T-cell (primary cell): ENCODE measurements around the gene UBE2G1. TPM values are rescaled to one million over a fixed set of nuclear protein-coding genes. Genes with fewer than 3 reads are reported as not detected.

Experiments used
- ATAC-seq, 4 experiments: fragments of 200-7000 bp in 3 of 4; fragments of 150-1000 bp in 1 of 4; cut with Tn5 transposase; replicated peaks in 1 of 4; 1 replicate in 3 of 4; 2 replicates in 1 of 4; pipeline ENCODE4 v1.10.0; 2021; ENCODE audit warnings: moderate library complexity in 3 of 4, mild to moderate bottlenecking in 2 of 4, moderate number of reproducible peaks in 1 of 4
- CTCF ChIA-PET, 2 donors: fragments of 300-600 bp; sonication (Branson Sonifier 250); formaldehyde crosslinking; loops; one replicate each; lab custom pipeline; 2022; ENCODE audit warnings: antibody characterized with exemption in 2 of 2; lab: Charles Lee
- POLR2A ChIA-PET, 2 donors: fragments of 300-600 bp; sonication (Branson Sonifier 250); formaldehyde crosslinking; loops; one replicate each; lab custom pipeline; 2022; ENCODE audit warnings: antibody characterized with exemption in 2 of 2; lab: Charles Lee
- DNase-seq, 35 experiments: peaks; one replicate each; pipeline versions ENCODE4 v3.0.0 to v3.0.0-alpha.2; 2013 to 2023
- H3K27ac ChIP-seq: one replicate; pipeline ENCODE4 v1.5.1; 2013; ENCODE audit warnings: low read length
- H3K27me3 ChIP-seq, 2 experiments: replicated peaks in 1 of 2; 1 replicate in 1 of 2; 2 replicates in 1 of 2; pipeline versions ENCODE4 v1.6.1 to v1.7.0; 2013; ENCODE audit warnings: low read length in 1 of 2, mixed read lengths in 1 of 2; ENCODE audit not compliant: control insufficient read depth in 2 of 2, insufficient read depth in 2 of 2; ENCODE audit errors: extremely low read depth in 1 of 2
- H3K36me3 ChIP-seq, 2 donors: 1 replicate in 1 of 2; 2 replicates in 1 of 2; pipeline versions ENCODE4 v1.6.1 to v1.7.0; 2013; ENCODE audit warnings: low read length in 1 of 2; ENCODE audit not compliant: control insufficient read depth in 2 of 2, insufficient read depth in 1 of 2; ENCODE audit errors: extremely low read depth in 1 of 2
- H3K4me1 ChIP-seq, 2 experiments: 1 replicate in 1 of 2; 2 replicates in 1 of 2; pipeline versions ENCODE4 v1.6.1 to v1.7.0; 2013; ENCODE audit warnings: low read length in 2 of 2, mixed read lengths in 1 of 2; ENCODE audit not compliant: insufficient read depth in 2 of 2, control insufficient read depth in 1 of 2; ENCODE audit errors: extremely low read depth in 1 of 2
- H3K4me3 ChIP-seq, 2 donors: 1 replicate in 1 of 2; 2 replicates in 1 of 2; pipeline versions ENCODE4 v1.5.1 to v1.7.0; 2013; ENCODE audit warnings: mild to moderate bottlenecking in 2 of 2, low read length in 1 of 2, moderate library complexity in 1 of 2; ENCODE audit not compliant: control insufficient read depth in 1 of 2; ENCODE audit errors: extremely low read depth in 1 of 2
- H3K9me3 ChIP-seq: 2 replicates; pipeline ENCODE4 v1.7.0; 2013
- H3K27ac Mint-ChIP-seq, 2 donors: one replicate each; pipeline ENCODE4 v1.8.0; 2020 to 2021; ENCODE audit warnings: mild to moderate bottlenecking in 2 of 2, mixed read lengths in 2 of 2
- H3K27me3 Mint-ChIP-seq, 2 donors: one replicate each; pipeline ENCODE4 v1.8.0; 2021 to 2022; ENCODE audit warnings: mixed read lengths in 2 of 2
- H3K36me3 Mint-ChIP-seq: one replicate; pipeline ENCODE4 v1.8.0; 2021; ENCODE audit warnings: mixed read lengths
- H3K4me1 Mint-ChIP-seq, 3 donors: one replicate each; pipeline ENCODE4 v1.8.0; 2020 to 2022; ENCODE audit warnings: mixed read lengths in 3 of 3, mild to moderate bottlenecking in 1 of 3
- H3K4me3 Mint-ChIP-seq, 3 donors: one replicate each; pipeline ENCODE4 v1.8.0; 2020 to 2022; ENCODE audit warnings: mild to moderate bottlenecking in 3 of 3, mixed read lengths in 3 of 3, moderate library complexity in 3 of 3
- H3K9me3 Mint-ChIP-seq, 3 donors: one replicate each; pipeline ENCODE4 v1.8.0; 2020 to 2022; ENCODE audit warnings: mixed read lengths in 3 of 3
- WGBS: methylation state at CpG from one replicate; pipeline ENCODE4 v1.1.5; 2013; ENCODE audit warnings: missing lambda C conversion rate; ENCODE audit not compliant: insufficient coverage; 5-methylcytosine and 5-hydroxymethylcytosine counted together
- total RNA-seq, 35 experiments: library from RNA in 6 of 35; stranded (reverse) in 6 of 35; fragments of 120-200 nt in 1 of 35; gene quantifications; one replicate each; pipeline versions ENCODE4 v1.2.1 to v1.2.4 and lab custom pipeline; 2013 to 2026

UBE2G1 gene
- total RNA-seq, 5 donors from 2014 or later (not counting 1 experiment from before 2014, with no cell fraction given), result 49.6 to 62.5 (median 56.4) TPM

DNA sequence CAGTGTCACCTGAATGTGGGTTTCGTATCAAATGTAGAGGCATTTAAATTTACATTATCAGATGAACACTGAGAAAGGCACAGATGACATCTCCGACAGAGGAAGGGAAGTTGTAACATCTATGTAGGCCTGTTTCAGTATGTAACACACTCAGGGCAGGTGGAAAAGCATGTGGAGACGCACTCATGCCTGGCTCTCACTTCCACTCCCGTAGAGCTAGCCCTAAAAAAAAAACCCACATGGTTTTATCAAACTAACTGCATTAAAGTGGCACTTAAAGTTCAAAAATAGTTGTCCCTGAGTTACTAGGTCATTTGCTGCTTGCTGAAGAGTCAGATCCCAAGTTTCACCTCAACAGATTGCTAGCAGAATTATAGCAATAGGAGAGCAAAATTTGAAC lies 96.6 kb downstream of the UBE2G1 start:
- Mint-ChIP-seq H3K4me3 (no peak overlapping the region), H3K27me3 (no peaks in the 10 kb centered on the region), H3K9me3 (no peaks in the 10 kb centered on the region), H3K27ac (no peak overlapping the region), H3K36me3 (peaks cover 15% of the 10 kb centered on the region), H3K4me1 (peaks cover 0 to 5% (median 2%) of the 10 kb centered on the region in 3 donors)
- DNase-seq, result no peak
- Histone ChIP-seq H3K27me3 (no peaks in the 10 kb centered on the region), H3K27ac (no peak overlapping the region), H3K4me3 (no peak overlapping the region), H3K36me3 (peaks cover 6 to 14% of the 10 kb centered on the region in 2 donors), H3K9me3 (no peaks in the 10 kb centered on the region), H3K4me1 (no peaks in the 10 kb centered on the region)
- ATAC-seq, result no peak
- 100% methylated on average over 1 of the region's 4 CpGs for WGBS
- ChIA-PET POLR2A (no interaction called here), CTCF (no interaction called here)

GRCh38 chr17:4267402-4267801 lies 99.1 kb downstream of the UBE2G1 start:
- peaks cover 6 to 17% of the 10 kb centered on the region in 2 experiments for H3K4me1 ChIP-seq
- no peaks in the 10 kb centered on the region for H3K9me3 ChIP-seq
- ChIA-PET CTCF (interaction anchor here in 1 of 2 donors (0.6 kb wide), 1 partner anchor 16 kb away, joined by 3 read pairs; no protein-coding TSS in a partner anchor), POLR2A (no interaction called here)
- Mint-ChIP-seq H3K4me1 (peaks cover 17 to 25% (median 21%) of the 10 kb centered on the region in 3 donors), H3K36me3 (peaks cover 11% of the 10 kb centered on the region), H3K27ac (no peak overlapping the region), H3K4me3 (no peak overlapping the region), H3K9me3 (no peaks in the 10 kb centered on the region), H3K27me3 (no peaks in the 10 kb centered on the region)
- DNase-seq (no peak), ATAC-seq (no peak)
- H3K27me3 ChIP-seq, result no peaks in the 10 kb centered on the region
- no peak overlapping the region for H3K4me3 ChIP-seq
- WGBS, result 98% methylated on average over 8 of the region's 8 CpGs
- H3K27ac ChIP-seq, result no peak overlapping the region
- peaks cover 3 to 11% of the 10 kb centered on the region in 2 donors for H3K36me3 ChIP-seq

DNA sequence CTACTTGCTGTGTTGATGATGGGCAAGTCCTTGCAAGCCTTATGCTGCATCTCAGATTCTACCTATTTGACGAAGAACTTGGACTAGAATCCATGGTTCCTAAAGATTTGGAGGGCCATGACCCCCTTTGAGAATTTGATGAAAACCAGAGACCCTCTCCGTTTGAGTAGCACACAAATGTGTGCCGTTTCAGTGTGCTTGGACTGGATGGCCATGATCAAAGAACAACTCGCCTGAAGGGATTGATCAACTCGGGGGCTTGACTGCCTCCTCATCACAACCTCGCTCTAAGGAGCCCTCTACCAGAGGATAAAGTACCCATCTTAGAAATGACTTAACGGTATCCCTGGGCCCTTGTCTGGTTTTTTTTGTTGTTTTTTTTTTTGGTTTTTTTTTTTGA lies 99.9 kb downstream of the UBE2G1 start:
- DNase-seq (no peak), ATAC-seq (no peak)
- Histone ChIP-seq H3K27me3 (no peaks in the 10 kb centered on the region), H3K4me3 (no peak overlapping the region), H3K4me1 (peaks cover 6 to 26% of the 10 kb centered on the region in 2 experiments), H3K9me3 (no peaks in the 10 kb centered on the region), H3K27ac (no peak overlapping the region), H3K36me3 (peaks cover 3 to 11% of the 10 kb centered on the region in 2 donors)
- no peaks in the 10 kb centered on the region for H3K27me3 Mint-ChIP-seq
- no peak overlapping the region for H3K4me3 Mint-ChIP-seq
- peaks cover 25 to 33% (median 29%) of the 10 kb centered on the region in 3 donors for H3K4me1 Mint-ChIP-seq
- WGBS, result 76% methylated on average over 5 of the region's 7 CpGs
- no peak overlapping the region for H3K27ac Mint-ChIP-seq
- CTCF ChIA-PET, result no interaction called here
- no peaks in the 10 kb centered on the region for H3K9me3 Mint-ChIP-seq
- peaks cover 7% of the 10 kb centered on the region for H3K36me3 Mint-ChIP-seq
- POLR2A ChIA-PET, result no interaction called here

DNA sequence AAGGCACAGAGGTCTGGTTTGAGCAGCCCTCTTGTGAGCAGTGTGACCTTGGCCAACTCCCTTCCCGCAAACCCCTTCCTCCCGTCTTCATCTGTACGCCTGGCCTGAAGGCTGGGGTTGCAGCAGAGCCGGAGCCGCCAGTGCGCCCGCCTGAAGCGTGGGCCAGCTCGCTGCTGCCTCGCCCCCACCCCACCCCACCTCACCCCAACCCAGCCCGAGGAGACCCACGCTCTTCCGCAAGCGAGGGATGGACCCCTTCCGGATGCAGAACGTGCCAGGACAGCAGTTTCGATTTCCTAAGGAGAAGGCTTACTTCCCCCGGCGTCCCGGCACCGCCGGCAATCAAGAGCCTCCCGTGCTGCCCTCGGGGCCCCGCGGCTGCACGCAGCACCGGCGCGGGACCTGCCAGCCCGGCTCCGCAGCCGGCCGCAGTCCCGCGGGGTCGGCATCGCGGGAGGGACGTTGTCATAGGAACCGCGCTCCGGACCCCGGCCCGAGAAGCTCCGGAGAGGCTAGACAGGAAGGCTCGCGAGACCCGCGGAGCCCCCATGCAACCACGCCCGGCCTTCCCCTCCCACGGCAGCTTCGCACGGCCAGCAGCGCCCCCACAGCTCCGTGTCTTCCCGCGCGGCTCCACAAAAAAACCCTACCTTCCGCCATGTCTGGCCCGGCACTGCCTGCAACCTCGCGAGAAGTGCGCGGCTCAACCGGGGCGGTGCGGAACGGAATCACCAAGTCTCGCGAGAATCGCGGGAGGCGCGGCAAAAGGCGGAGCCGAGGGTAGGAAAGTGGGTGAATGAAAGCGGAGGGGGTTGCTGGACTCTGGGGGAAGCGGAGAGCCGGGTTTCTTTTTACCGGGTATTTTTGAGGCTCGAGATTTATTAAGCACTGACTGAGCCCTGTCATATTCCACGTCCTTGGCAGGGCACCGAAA lies 102.9 kb downstream of the UBE2G1 start, which contains the start of gene ANKFY1:
Gene ANKFY1, minus strand, starts transcription at position 698 of the 934 bp plus-strand sequence. Its CDS starts 38 bp downstream, at position 660.
- peaks cover 6 to 28% of the 10 kb centered on the region in 2 experiments for H3K4me1 ChIP-seq
- peak within 1 kb of the TSS; percentile 67 to 88 for H3K4me3 ChIP-seq
- DNase-seq (peak; percentile 92 to 99 (median 97)), ATAC-seq (peak; percentile 95 to 99 (median 98))
- POLR2A ChIA-PET, result no interaction called here
- peak within 1 kb of the TSS; percentile 70 for H3K27ac ChIP-seq
- H3K9me3 ChIP-seq, result no peaks in the 10 kb centered on the region
- Mint-ChIP-seq H3K4me1 (peaks cover 35 to 45% (median 42%) of the 10 kb centered on the region in 3 donors), H3K27ac (peak within 1 kb of the TSS; percentile 91 to 94), H3K4me3 (peak within 1 kb of the TSS; percentile 92 to 97 (median 96)), H3K36me3 (peaks cover 15% of the 10 kb centered on the region), H3K9me3 (no peaks in the 10 kb centered on the region), H3K27me3 (no peaks in the 10 kb centered on the region)
- peaks cover 3 to 10% of the 10 kb centered on the region in 2 donors for H3K36me3 ChIP-seq
- 0% methylated on average over 76 of the region's 85 CpGs for WGBS
- H3K27me3 ChIP-seq, result no peaks in the 10 kb centered on the region
- CTCF ChIA-PET, result interaction anchor here in 1 of 2 donors (1.0 to 1.7 kb wide), 4 partner anchors 12 to 64 kb away, joined by 3 to 6 read pairs (median 4); no protein-coding TSS in a partner anchor

GRCh38 chr17:4262703-4263102 lies 103.8 kb downstream of the UBE2G1 start:
- CTCF ChIA-PET, result interaction anchor here in 1 of 2 donors (1.5 to 1.7 kb wide), 2 partner anchors 11 to 63 kb away, joined by 6 read pairs; no protein-coding TSS in a partner anchor
- Mint-ChIP-seq H3K9me3 (no peaks in the 10 kb centered on the region), H3K36me3 (peaks cover 18% of the 10 kb centered on the region), H3K4me1 (peaks cover 41 to 49% (median 46%) of the 10 kb centered on the region in 3 donors), H3K27me3 (no peaks in the 10 kb centered on the region), H3K4me3 (peak overlapping the region; percentile 89 to 97 (median 96)), H3K27ac (peak overlapping the region; percentile 68 to 82)
- H3K9me3 ChIP-seq, result no peaks in the 10 kb centered on the region
- H3K27me3 ChIP-seq, result no peaks in the 10 kb centered on the region
- H3K36me3 ChIP-seq, result peaks cover 3 to 8% of the 10 kb centered on the region in 2 donors
- H3K4me3 ChIP-seq, result peak overlapping the region; percentile 67 to 88
- DNase-seq (no peak), ATAC-seq (no peak)
- H3K27ac ChIP-seq, result peak overlapping the region; percentile 9
- POLR2A ChIA-PET, result no interaction called here
- 57% methylated on average over 6 of the region's 8 CpGs for WGBS
- peaks cover 6 to 28% of the 10 kb centered on the region in 2 experiments for H3K4me1 ChIP-seq

- no peak for DNase-seq
- CTCF ChIA-PET, result interaction anchor here in 1 of 2 donors (1.1 to 1.9 kb wide), 2 partner anchors 10 to 102 kb away, joined by 3 to 6 read pairs; no protein-coding TSS in a partner anchor
- Histone ChIP-seq H3K36me3 (peaks cover 3 to 7% of the 10 kb centered on the region in 2 donors), H3K4me3 (no peak overlapping the region), H3K27ac (no peak overlapping the region), H3K4me1 (peaks cover 6 to 28% of the 10 kb centered on the region in 2 experiments), H3K27me3 (no peaks in the 10 kb centered on the region), H3K9me3 (no peaks in the 10 kb centered on the region)
- Mint-ChIP-seq H3K4me1 (peaks cover 53 to 61% (median 59%) of the 10 kb centered on the region in 3 donors), H3K4me3 (peak overlapping the region; percentile 67 to 97 (median 89)), H3K27me3 (no peaks in the 10 kb centered on the region), H3K9me3 (no peaks in the 10 kb centered on the region), H3K36me3 (peaks cover 24% of the 10 kb centered on the region), H3K27ac (peak overlapping the region in 1 of 2 donors; percentile 45)
- 98% methylated on average over 7 of the region's 8 CpGs for WGBS
- ATAC-seq, result no peak
- POLR2A ChIA-PET, result no interaction called here
Measured at GRCh38 chr17:4261452-4261851, 105.0 kb downstream of the UBE2G1 start.
